Endothelial cell (in vitro differentiated cells): ENCODE measurements around the gene NDUFB10. TPM values are rescaled to one million over a fixed set of nuclear protein-coding genes. Genes with fewer than 3 reads are reported as not detected.

Experiments used
- DNase-seq: peaks from one replicate; pipeline ENCODE4 v3.0.0; 2021; ENCODE audit warnings: low spot score
- H3K27ac Mint-ChIP-seq: one replicate; pipeline ENCODE4 v1.8.0; 2021; ENCODE audit warnings: mixed read lengths, inconsistent platforms; ENCODE audit not compliant: unreplicated experiment
- H3K27me3 Mint-ChIP-seq: one replicate; pipeline ENCODE4 v1.8.0; 2021; ENCODE audit warnings: mild to moderate bottlenecking, moderate library complexity, mixed read lengths, inconsistent platforms; ENCODE audit not compliant: unreplicated experiment
- H3K36me3 Mint-ChIP-seq: one replicate; pipeline ENCODE4 v1.8.0; 2021; ENCODE audit warnings: mild to moderate bottlenecking, low read depth, mixed read lengths, inconsistent platforms; ENCODE audit not compliant: unreplicated experiment
- H3K4me1 Mint-ChIP-seq: one replicate; pipeline ENCODE4 v1.8.0; 2021; ENCODE audit warnings: mild to moderate bottlenecking, mixed read lengths, inconsistent platforms; ENCODE audit not compliant: unreplicated experiment
- H3K4me3 Mint-ChIP-seq: one replicate; pipeline ENCODE4 v1.8.0; 2021; ENCODE audit warnings: mild to moderate bottlenecking, mixed read lengths, inconsistent platforms; ENCODE audit not compliant: unreplicated experiment
- H3K9me3 Mint-ChIP-seq: one replicate; pipeline ENCODE4 v1.8.0; 2021; ENCODE audit warnings: mixed read lengths, inconsistent platforms; ENCODE audit not compliant: unreplicated experiment
- total RNA-seq: library from RNA; stranded (reverse); fragmentation: NEBNext Ultra II Directional; extraction: Animal tissue kit (Norgen Biotek cat#: 25700); gene quantifications from one replicate; pipeline ENCODE4 v1.2.1, GENCODE V29; 2021; ENCODE audit not compliant: unreplicated experiment
- TF ChIP-seq, protein P1 (sequence below): fragments of 200-600 bp; sonication (generic); IDR thresholded peaks from one replicate; pipeline ENCODE4 v1.5.0; 2021; ENCODE audit warnings: antibody characterized with exemption; ENCODE audit not compliant: unreplicated experiment

NDUFB10 gene
- total RNA-seq, 1 donor from 2014 or later, result 122 TPM

DNA sequence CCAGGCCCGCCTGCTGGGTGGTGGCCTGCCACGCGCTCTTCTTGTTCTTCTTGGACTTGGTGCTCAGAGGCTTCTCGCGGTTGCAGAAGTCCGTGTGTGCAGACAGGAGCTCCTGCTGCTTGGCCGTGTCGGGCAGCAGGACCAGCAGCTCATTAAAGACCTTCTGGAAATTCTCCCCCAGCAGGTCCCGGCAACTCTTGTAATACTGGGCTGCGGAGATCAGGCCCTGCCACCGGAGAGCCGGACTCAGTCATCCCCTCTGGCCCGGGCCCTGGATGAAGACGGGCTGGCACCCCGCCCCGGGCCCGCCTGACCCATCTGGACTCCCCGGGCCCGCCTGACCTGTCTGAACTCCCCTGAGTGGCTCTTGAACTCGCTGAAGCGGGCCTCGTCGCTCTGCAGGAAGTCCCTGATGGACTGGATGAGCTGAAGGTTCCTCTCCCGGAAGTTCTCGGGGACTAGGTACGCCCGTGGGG lies 39.1 kb downstream of the NDUFB10 start:
- TF ChIP-seq, protein P1, sequence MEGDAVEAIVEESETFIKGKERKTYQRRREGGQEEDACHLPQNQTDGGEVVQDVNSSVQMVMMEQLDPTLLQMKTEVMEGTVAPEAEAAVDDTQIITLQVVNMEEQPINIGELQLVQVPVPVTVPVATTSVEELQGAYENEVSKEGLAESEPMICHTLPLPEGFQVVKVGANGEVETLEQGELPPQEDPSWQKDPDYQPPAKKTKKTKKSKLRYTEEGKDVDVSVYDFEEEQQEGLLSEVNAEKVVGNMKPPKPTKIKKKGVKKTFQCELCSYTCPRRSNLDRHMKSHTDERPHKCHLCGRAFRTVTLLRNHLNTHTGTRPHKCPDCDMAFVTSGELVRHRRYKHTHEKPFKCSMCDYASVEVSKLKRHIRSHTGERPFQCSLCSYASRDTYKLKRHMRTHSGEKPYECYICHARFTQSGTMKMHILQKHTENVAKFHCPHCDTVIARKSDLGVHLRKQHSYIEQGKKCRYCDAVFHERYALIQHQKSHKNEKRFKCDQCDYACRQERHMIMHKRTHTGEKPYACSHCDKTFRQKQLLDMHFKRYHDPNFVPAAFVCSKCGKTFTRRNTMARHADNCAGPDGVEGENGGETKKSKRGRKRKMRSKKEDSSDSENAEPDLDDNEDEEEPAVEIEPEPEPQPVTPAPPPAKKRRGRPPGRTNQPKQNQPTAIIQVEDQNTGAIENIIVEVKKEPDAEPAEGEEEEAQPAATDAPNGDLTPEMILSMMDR, result no peak
- no peak for DNase-seq
- H3K4me1 Mint-ChIP-seq, result no peaks in the 10 kb centered on the region
- H3K4me3 Mint-ChIP-seq, result no peak overlapping the region
- peaks cover 9% of the 10 kb centered on the region for H3K27me3 Mint-ChIP-seq
- H3K9me3 Mint-ChIP-seq, result no peaks in the 10 kb centered on the region
- H3K27ac Mint-ChIP-seq, result no peak overlapping the region
- peaks cover 9% of the 10 kb centered on the region for H3K36me3 Mint-ChIP-seq

DNA sequence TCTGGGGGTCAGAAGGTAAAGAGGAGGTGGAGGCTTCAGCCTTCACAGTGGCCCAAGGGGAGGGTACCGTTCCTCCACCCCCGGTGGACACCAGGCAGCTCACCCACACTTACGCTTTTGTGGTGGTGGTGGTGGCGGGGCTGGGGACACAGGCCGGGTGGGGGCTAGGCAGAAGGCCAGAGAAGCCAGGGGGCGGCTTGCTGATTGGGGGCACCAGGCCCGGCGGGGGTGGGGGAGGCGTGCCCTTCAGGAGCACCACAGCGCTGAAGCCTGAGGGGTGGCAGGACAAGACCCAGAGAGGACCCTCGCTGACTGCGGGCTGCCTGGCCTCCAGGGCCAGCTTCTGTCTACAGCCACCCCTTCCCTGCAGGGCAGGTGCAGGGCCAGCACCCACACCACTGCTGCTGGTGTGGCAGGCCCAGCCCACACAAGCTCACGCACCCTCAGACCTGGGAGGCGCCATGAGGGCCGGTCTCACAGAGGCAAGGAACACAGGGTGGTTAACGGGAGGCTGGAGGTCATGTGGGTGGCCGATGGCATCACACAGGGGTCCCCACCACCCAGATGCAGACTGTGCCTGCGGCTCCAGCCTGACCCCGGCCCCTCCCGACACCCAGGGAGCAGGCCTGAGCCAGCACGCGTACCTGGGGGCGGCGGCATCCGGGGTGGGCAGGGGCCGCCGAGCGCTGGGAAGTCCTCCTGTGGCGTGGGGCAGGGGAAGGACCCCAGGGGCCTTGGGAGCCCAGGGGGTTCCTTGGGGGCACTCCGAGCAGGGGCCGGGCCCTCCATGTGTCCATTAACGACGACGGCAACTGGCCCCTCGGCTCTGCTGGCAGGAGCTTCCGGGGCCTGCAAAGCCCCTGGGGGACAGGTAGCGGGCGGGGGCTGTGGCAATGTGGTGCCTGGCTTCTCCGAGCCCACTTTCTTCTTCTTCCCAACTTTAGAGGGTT lies 39.8 kb downstream of the NDUFB10 start:
- H3K4me1 Mint-ChIP-seq, result no peaks in the 10 kb centered on the region
- no peak overlapping the region for H3K27ac Mint-ChIP-seq
- DNase-seq, result no peak
- H3K4me3 Mint-ChIP-seq, result no peak overlapping the region
- TF ChIP-seq, protein P1, result no peak
- H3K9me3 Mint-ChIP-seq, result no peaks in the 10 kb centered on the region
- peaks cover 5% of the 10 kb centered on the region for H3K27me3 Mint-ChIP-seq
- H3K36me3 Mint-ChIP-seq, result peaks cover 9% of the 10 kb centered on the region

DNA sequence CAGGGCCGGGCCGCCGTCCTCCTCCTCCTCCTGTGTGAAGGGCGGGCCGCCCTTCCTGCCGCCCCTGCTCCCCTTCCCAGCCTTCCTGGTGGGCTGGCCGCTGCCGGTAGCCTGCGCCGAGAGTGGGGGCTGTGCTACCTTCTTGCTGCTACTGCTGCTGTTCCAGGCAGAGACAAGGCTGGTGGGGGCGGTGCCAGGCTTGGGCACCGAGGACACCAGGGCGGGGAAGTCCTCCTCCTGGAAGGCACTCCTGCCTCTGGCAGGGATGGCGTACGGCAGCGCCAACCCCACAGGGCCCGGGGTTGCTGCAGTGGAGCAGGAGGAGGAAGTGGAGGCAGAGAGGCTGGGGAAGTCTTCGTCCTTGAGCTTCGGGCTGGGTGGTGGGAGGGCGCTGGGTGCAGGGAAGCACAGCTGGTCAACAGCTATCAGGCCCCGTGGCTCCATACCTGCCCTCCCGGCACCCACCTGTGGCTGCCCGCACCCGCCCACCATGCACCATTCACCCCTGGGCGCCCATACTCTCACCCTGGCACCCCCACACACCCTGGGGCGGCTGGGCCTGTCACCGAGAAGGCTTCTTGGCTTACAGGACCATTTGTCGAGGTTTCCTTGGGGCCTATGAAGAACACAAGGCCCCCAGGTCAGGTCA lies 40.7 kb downstream of the NDUFB10 start:
- Mint-ChIP-seq H3K36me3 (peaks cover 9% of the 10 kb centered on the region), H3K4me1 (no peaks in the 10 kb centered on the region), H3K27ac (no peak overlapping the region), H3K9me3 (no peaks in the 10 kb centered on the region), H3K4me3 (no peak overlapping the region), H3K27me3 (peaks cover 4% of the 10 kb centered on the region)
- DNase-seq, result no peak
- TF ChIP-seq, protein P1, result no peak

DNA sequence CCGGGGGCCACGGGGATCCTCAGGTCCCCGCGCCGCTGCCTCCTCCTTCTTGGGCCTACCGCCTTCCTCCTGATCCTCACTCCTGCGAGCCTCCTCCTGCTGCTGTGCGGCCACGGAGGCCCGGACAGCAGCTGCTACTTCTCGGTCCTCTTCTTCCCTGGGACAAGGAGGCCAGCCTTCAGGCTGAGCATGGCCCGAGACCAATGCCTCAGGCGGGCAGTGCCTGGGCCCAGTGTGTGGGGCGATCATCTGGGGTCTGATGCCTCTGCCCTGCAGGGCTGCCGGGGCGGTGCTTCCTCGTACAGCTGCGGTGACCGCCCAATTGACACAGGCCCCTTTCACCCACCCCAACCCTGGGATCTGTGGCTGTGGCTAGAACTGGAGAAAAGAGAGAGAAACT lies 41.7 kb downstream of the NDUFB10 start:
- Mint-ChIP-seq H3K4me1 (peaks cover 2% of the 10 kb centered on the region), H3K27ac (no peak overlapping the region), H3K27me3 (peaks cover 4% of the 10 kb centered on the region), H3K4me3 (no peak overlapping the region), H3K36me3 (peaks cover 4% of the 10 kb centered on the region), H3K9me3 (no peaks in the 10 kb centered on the region)
- no peak for DNase-seq
- TF ChIP-seq, protein P1, result no peak
